Duodenal mucosa (tissue), 2 donors: ENCODE results near the gene EVC2.

Source experiments
- H3K27ac ChIP-seq: one replicate; pipeline ENCODE4 v1.7.0; 2013; ENCODE audit warnings: low read depth, low read length
- H3K27me3 ChIP-seq, 2 donors: one replicate each; pipeline ENCODE4 v1.7.0; 2013; ENCODE audit warnings: low read length in 2 of 2, control low read depth in 1 of 2; ENCODE audit not compliant: insufficient read depth in 2 of 2, control insufficient read depth in 1 of 2
- H3K36me3 ChIP-seq, 2 donors: one replicate each; pipeline ENCODE4 v1.7.0; 2013; ENCODE audit warnings: low read length in 2 of 2, control low read depth in 1 of 2; ENCODE audit not compliant: insufficient read depth in 2 of 2, control insufficient read depth in 1 of 2
- H3K4me1 ChIP-seq, 2 donors: one replicate each; pipeline ENCODE4 v1.7.0; 2013; ENCODE audit warnings: low read length in 2 of 2, control low read depth in 1 of 2; ENCODE audit not compliant: insufficient read depth in 2 of 2, control insufficient read depth in 1 of 2
- H3K4me3 ChIP-seq, 2 donors: one replicate each; pipeline ENCODE4 v1.7.0; 2013; ENCODE audit warnings: low read length in 2 of 2, low read depth in 1 of 2
- H3K9ac ChIP-seq, 2 donors: one replicate each; pipeline ENCODE4 v1.7.0; 2013; ENCODE audit warnings: low read length in 2 of 2, low read depth in 1 of 2
- H3K9me3 ChIP-seq, 2 donors: one replicate each; pipeline ENCODE4 v1.7.0; 2013; ENCODE audit warnings: low read length in 2 of 2, control low read depth in 1 of 2; ENCODE audit not compliant: control insufficient read depth in 1 of 2

EVC2 gene

DNA sequence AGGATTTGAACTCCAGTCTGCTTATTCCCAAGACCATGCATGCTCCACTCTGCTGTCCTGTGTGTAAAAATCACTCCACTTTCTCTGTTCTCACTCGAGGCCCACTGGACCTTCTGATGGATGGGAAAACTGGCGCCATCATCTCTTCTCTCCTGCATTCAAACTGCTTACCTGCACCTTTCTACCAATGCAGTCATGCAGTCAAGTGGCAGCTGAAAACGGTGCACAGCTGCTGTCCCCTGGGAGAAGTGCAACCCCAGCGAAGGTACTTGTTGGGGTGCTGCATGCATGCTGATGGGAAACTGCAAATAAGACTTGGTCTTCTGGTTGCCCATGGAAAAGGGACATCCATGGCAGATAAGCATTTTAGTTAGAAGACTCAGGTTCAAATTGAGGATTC, 147.1 kb downstream of the EVC2 start:
- no peaks in the 10 kb centered on the region for H3K27me3 ChIP-seq
- no peaks in the 10 kb centered on the region for H3K36me3 ChIP-seq

DNA sequence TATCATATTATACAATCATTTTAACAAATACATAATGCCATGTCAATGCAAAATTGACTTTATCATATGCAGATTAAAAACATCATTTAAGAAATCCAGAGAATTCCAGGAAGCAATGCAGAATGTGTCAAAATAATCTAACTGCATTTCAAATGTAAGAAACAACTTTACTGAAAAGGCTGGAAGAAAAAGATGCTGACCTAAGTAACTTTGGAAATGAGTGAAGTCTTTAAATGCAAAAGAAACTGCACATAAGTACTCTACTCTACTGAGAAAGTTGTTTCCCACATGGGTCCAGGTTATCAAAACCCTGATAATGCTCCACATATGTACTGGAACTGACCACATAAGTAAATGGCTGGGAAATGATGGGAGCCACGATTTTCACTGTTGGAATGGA, 149.9 kb downstream of the EVC2 start:
- H3K36me3 ChIP-seq = no peaks in the 10 kb centered on the region
- no peak overlapping the region for H3K27ac ChIP-seq

More for the DNA sequence above, 147.1 kb downstream of the EVC2 start:
- H3K4me3 ChIP-seq = no peak overlapping the region
- H3K9me3 ChIP-seq = no peaks in the 10 kb centered on the region
- no peak overlapping the region for H3K27ac ChIP-seq
- H3K4me1 ChIP-seq = no peaks in the 10 kb centered on the region
- H3K9ac ChIP-seq = no peak overlapping the region

GRCh38 chr4:5554376-5554775, 154.0 kb downstream of the EVC2 start:
- H3K9me3 ChIP-seq = no peaks in the 10 kb centered on the region
- no peaks in the 10 kb centered on the region for H3K27me3 ChIP-seq
- no peak overlapping the region for H3K4me3 ChIP-seq
- H3K36me3 ChIP-seq = no peaks in the 10 kb centered on the region
- H3K4me1 ChIP-seq = no peaks in the 10 kb centered on the region
- H3K9ac ChIP-seq = no peak overlapping the region
- no peak overlapping the region for H3K27ac ChIP-seq

More for the DNA sequence above, 149.9 kb downstream of the EVC2 start:
- H3K27me3 ChIP-seq = no peaks in the 10 kb centered on the region
- no peaks in the 10 kb centered on the region for H3K9me3 ChIP-seq
- no peak overlapping the region for H3K9ac ChIP-seq
- no peaks in the 10 kb centered on the region for H3K4me1 ChIP-seq
- no peak overlapping the region for H3K4me3 ChIP-seq

DNA sequence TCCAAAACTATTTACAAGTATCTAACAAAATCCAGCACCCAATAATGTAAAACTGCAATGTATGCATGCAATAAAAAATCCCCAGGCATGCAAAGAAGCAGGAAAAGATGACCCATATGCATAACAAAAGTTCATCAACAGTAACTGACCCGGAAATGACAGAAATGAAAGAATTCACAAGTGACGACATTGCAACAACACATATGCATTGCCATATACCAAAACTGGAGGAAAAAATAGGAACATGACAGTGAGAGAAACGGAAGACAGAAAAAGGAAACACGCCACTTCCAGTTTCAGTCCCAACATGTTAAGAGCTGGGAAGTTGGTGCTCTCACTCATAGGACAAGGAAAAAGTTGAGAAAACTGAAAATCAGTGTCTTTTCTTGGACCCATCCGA, 154.6 kb downstream of the EVC2 start:
- Histone ChIP-seq H3K9ac (no peak overlapping the region), H3K36me3 (no peaks in the 10 kb centered on the region), H3K4me3 (no peak overlapping the region), H3K27me3 (no peaks in the 10 kb centered on the region), H3K4me1 (no peaks in the 10 kb centered on the region), H3K9me3 (no peaks in the 10 kb centered on the region), H3K27ac (no peak overlapping the region)

- H3K27ac ChIP-seq = no peak overlapping the region
- H3K4me3 ChIP-seq = no peak overlapping the region
- H3K36me3 ChIP-seq = no peaks in the 10 kb centered on the region
- H3K27me3 ChIP-seq = no peaks in the 10 kb centered on the region
- H3K9ac ChIP-seq = no peak overlapping the region
- H3K9me3 ChIP-seq = peaks cover 0 to 1% of the 10 kb centered on the region in 2 donors
- H3K4me1 ChIP-seq = no peaks in the 10 kb centered on the region
Measured at GRCh38 chr4:5552451-5552850, 155.9 kb downstream of the EVC2 start.

DNA sequence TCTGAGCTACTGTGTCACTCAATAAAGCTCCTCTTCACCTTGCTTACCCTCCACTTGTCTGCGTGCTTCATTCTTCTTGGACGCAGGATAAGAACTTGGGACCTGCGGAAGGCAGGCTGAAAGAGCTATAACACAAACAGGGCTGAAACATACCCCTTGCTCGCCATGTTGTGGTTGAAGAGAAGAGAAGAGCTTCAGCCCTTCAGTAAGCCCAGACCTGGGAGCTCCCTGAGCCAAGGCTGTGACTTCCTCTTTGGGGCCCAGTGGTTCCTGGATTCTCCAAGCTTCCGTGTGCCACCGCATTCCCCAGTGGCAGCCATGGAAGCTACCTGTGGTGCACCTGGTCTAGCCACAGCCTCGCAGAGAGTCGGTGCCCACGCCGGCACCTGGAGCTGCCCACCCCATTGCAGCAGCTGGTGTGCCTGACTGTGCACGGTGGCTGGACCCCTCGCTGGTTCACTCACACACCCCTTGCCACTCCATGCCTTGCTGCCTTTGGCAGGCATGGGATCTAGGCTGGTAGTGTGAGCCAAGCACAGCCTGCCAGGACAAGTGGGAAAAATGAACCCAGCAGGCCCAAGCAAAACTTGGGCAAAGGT, 160.6 kb downstream of the EVC2 start:
- Histone ChIP-seq H3K27me3 (no peaks in the 10 kb centered on the region), H3K36me3 (no peaks in the 10 kb centered on the region), H3K27ac (no peak overlapping the region), H3K9me3 (peaks cover 0 to 3% of the 10 kb centered on the region in 2 donors), H3K9ac (no peak overlapping the region), H3K4me1 (no peaks in the 10 kb centered on the region), H3K4me3 (no peak overlapping the region)

- Histone ChIP-seq H3K4me3 (no peak overlapping the region), H3K9me3 (peaks cover 0 to 3% of the 10 kb centered on the region in 2 donors), H3K36me3 (no peaks in the 10 kb centered on the region), H3K4me1 (no peaks in the 10 kb centered on the region), H3K27me3 (no peaks in the 10 kb centered on the region), H3K9ac (no peak overlapping the region), H3K27ac (no peak overlapping the region)
Measured at GRCh38 chr4:5545271-5545670, 163.1 kb downstream of the EVC2 start.

- no peaks in the 10 kb centered on the region for H3K4me1 ChIP-seq
- no peaks in the 10 kb centered on the region for H3K27me3 ChIP-seq
- H3K4me3 ChIP-seq = no peak overlapping the region
- no peak overlapping the region for H3K9ac ChIP-seq
- H3K27ac ChIP-seq = no peak overlapping the region
- peaks cover 0 to 3% of the 10 kb centered on the region in 2 donors for H3K9me3 ChIP-seq
- no peaks in the 10 kb centered on the region for H3K36me3 ChIP-seq
Measured at GRCh38 chr4:5544762-5545161, 163.6 kb downstream of the EVC2 start.

GRCh38 chr4:5543681-5544080, 164.7 kb downstream of the EVC2 start:
- Histone ChIP-seq H3K4me1 (no peaks in the 10 kb centered on the region), H3K9me3 (peaks cover 0 to 3% of the 10 kb centered on the region in 2 donors), H3K36me3 (no peaks in the 10 kb centered on the region), H3K9ac (no peak overlapping the region), H3K27me3 (no peaks in the 10 kb centered on the region), H3K27ac (no peak overlapping the region), H3K4me3 (no peak overlapping the region)

- H3K36me3 ChIP-seq = no peaks in the 10 kb centered on the region
- H3K27ac ChIP-seq = no peak overlapping the region
- no peaks in the 10 kb centered on the region for H3K9me3 ChIP-seq
- H3K9ac ChIP-seq = no peak overlapping the region
- no peaks in the 10 kb centered on the region for H3K4me1 ChIP-seq
- no peak overlapping the region for H3K4me3 ChIP-seq
- no peaks in the 10 kb centered on the region for H3K27me3 ChIP-seq
Measured at GRCh38 chr4:5541169-5541568, 167.2 kb downstream of the EVC2 start.

- H3K9me3 ChIP-seq = no peaks in the 10 kb centered on the region
- H3K9ac ChIP-seq = no peak overlapping the region
- H3K4me1 ChIP-seq = no peaks in the 10 kb centered on the region
- no peak overlapping the region for H3K27ac ChIP-seq
- H3K27me3 ChIP-seq = no peaks in the 10 kb centered on the region
- no peaks in the 10 kb centered on the region for H3K36me3 ChIP-seq
- no peak overlapping the region for H3K4me3 ChIP-seq
Measured at GRCh38 chr4:5539584-5539983, 168.8 kb downstream of the EVC2 start.
